GM18502 (cell line): ENCODE measurements around the gene EGLN3.
A peak's percentile ranks its signal among the peaks of the same experiment; 100 is the strongest.
"Not testable (repeated sequence)": the region's sequence is repeated elsewhere in the genome, so short reads cannot be mapped to it uniquely, and the experiment has no call there.

ENCODE experiments used
- ATAC-seq: cut with Tn5 transposase; IDR thresholded peaks from one replicate; pipeline ENCODE4 v1.9.1; 2021; ENCODE audit warnings: mild to moderate bottlenecking; ENCODE audit not compliant: unreplicated experiment, poor library complexity

EGLN3 gene

GRCh38 chr14:33963892-33964291, 13.0 kb upstream of the EGLN3 start:
- no peak for ATAC-seq

- ATAC-seq: not testable (repeated sequence)
Observed at GRCh38 chr14:33962466-33962865, 11.6 kb upstream of the EGLN3 start.

GRCh38 chr14:33962016-33962415, 11.1 kb upstream of the EGLN3 start:
- ATAC-seq: no peak

GRCh38 chr14:33959692-33960151, 8.8 kb upstream of the EGLN3 start:
- ATAC-seq: no peak

GRCh38 chr14:33958605-33959226, 7.8 kb upstream of the EGLN3 start:
- ATAC-seq: no peak

GRCh38 chr14:33957993-33958392, 7.1 kb upstream of the EGLN3 start:
- no peak for ATAC-seq

- no peak for ATAC-seq
Observed at GRCh38 chr14:33957299-33957698, 6.4 kb upstream of the EGLN3 start.

GRCh38 chr14:33956640-33957039, 5.8 kb upstream of the EGLN3 start:
- ATAC-seq: peak; percentile 46

GRCh38 chr14:33954016-33954598, 3.2 kb upstream of the EGLN3 start:
- no peak for ATAC-seq

- ATAC-seq: no peak
Observed at GRCh38 chr14:33952541-33952940, 1.7 kb upstream of the EGLN3 start.

- no peak for ATAC-seq
Observed at GRCh38 chr14:33951183-33951840, 438 bp upstream of the EGLN3 start.

GRCh38 chr14:33949411-33949893, 1.4 kb downstream of the EGLN3 start:
- ATAC-seq: no peak

GRCh38 chr14:33948869-33949408, 1.9 kb downstream of the EGLN3 start:
- ATAC-seq: no peak

GRCh38 chr14:33948145-33948868, 2.6 kb downstream of the EGLN3 start:
- no peak for ATAC-seq

- no peak for ATAC-seq
Observed at GRCh38 chr14:33946679-33947476, 4.0 kb downstream of the EGLN3 start.

- ATAC-seq: no peak
Observed at GRCh38 chr14:33945210-33946088, 5.4 kb downstream of the EGLN3 start.

- ATAC-seq: no peak
Observed at GRCh38 chr14:33943096-33943883, 7.6 kb downstream of the EGLN3 start.

- no peak for ATAC-seq
Observed at GRCh38 chr14:33941718-33942117, 9.2 kb downstream of the EGLN3 start.
